Neuronal stem cell (in vitro differentiated cells): ENCODE data around the gene TM2D3.

Source experiments
- DNase-seq: peaks from one replicate; pipeline ENCODE4 v3.0.0-alpha.2; 2013; ENCODE audit warnings: low spot score
- H2AFZ ChIP-seq: one replicate; pipeline ENCODE4 v1.6.1; 2013; ENCODE audit warnings: mild to moderate bottlenecking, low read length, inconsistent platforms
- H2AK5ac ChIP-seq: 2 replicates; pipeline ENCODE4 v1.6.1; 2013; ENCODE audit warnings: low read depth, mild to moderate bottlenecking, inconsistent platforms, low read length, moderate library complexity, mixed read lengths
- H2BK120ac ChIP-seq: 2 replicates; pipeline ENCODE4 v1.6.1; 2013; ENCODE audit warnings: low read depth, mild to moderate bottlenecking, inconsistent platforms, low read length, moderate library complexity, mixed read lengths
- H2BK12ac ChIP-seq: one replicate; pipeline ENCODE4 v1.6.1; 2013; ENCODE audit warnings: low read length, inconsistent platforms
- H2BK15ac ChIP-seq: 2 replicates; pipeline ENCODE4 v1.6.1; 2013; ENCODE audit warnings: mild to moderate bottlenecking, low read length, inconsistent platforms, mixed read lengths
- H2BK5ac ChIP-seq: one replicate; pipeline ENCODE4 v1.6.1; 2013; ENCODE audit warnings: inconsistent platforms, mild to moderate bottlenecking, low read length, moderate library complexity
- H3K14ac ChIP-seq: one replicate; pipeline ENCODE4 v1.6.1; 2013; ENCODE audit warnings: low read length, inconsistent platforms
- H3K18ac ChIP-seq: 2 replicates; pipeline ENCODE4 v1.6.1; 2013; ENCODE audit warnings: low read length, inconsistent platforms
- H3K23ac ChIP-seq: 2 replicates; pipeline ENCODE4 v1.6.1; 2013; ENCODE audit warnings: low read depth, mild to moderate bottlenecking, mixed read lengths, low read length, inconsistent platforms; ENCODE audit not compliant: poor library complexity
- H3K27ac ChIP-seq: replicated peaks from 3 replicates; pipeline ENCODE4 v1.5.1; 2013; ENCODE audit warnings: low read length, inconsistent platforms
- H3K27me3 ChIP-seq, 3 experiments: 2 replicates each; pipeline ENCODE4 v1.6.1; 2013; ENCODE audit warnings: low read length in 3 of 3, mild to moderate bottlenecking in 2 of 3, inconsistent platforms in 1 of 3, low read depth in 1 of 3, mixed read lengths in 1 of 3, moderate library complexity in 1 of 3; ENCODE audit not compliant: control insufficient read depth in 3 of 3, insufficient read depth in 3 of 3
- H3K36me3 ChIP-seq, 2 donors: replicated peaks in 1 of 2; 2 replicates each; pipeline ENCODE4 v1.6.1; 2013; ENCODE audit warnings: low read length in 2 of 2; ENCODE audit not compliant: control insufficient read depth in 2 of 2, insufficient read depth in 2 of 2
- H3K4ac ChIP-seq: 2 replicates; pipeline ENCODE4 v1.6.1; 2013; ENCODE audit warnings: inconsistent platforms, mild to moderate bottlenecking, low read length, moderate library complexity
- H3K4me1 ChIP-seq, 2 donors: 1 replicate in 1 of 2; 2 replicates in 1 of 2; pipeline ENCODE4 v1.6.1; 2013; ENCODE audit warnings: low read length in 2 of 2, low read depth in 1 of 2; ENCODE audit not compliant: control insufficient read depth in 2 of 2, insufficient read depth in 1 of 2
- H3K4me2 ChIP-seq: one replicate; pipeline ENCODE4 v1.6.1; 2013; ENCODE audit warnings: mild to moderate bottlenecking, low read length, inconsistent platforms; ENCODE audit not compliant: insufficient read depth, poor library complexity, severe bottlenecking
- H3K4me3 ChIP-seq, 2 donors: 2 replicates each; pipeline ENCODE4 v1.5.1; 2013; ENCODE audit warnings: low read length in 2 of 2, mild to moderate bottlenecking in 2 of 2, inconsistent platforms in 1 of 2, moderate library complexity in 1 of 2
- H3K79me1 ChIP-seq: one replicate; pipeline ENCODE4 v1.6.1; 2013; ENCODE audit warnings: low read depth, mild to moderate bottlenecking, inconsistent platforms, low read length, moderate library complexity
- H3K9ac ChIP-seq: one replicate; pipeline ENCODE4 v1.6.1; 2013; ENCODE audit warnings: mild to moderate bottlenecking, low read depth, low read length, inconsistent platforms; ENCODE audit not compliant: poor library complexity
- H3K9me3 ChIP-seq, 2 donors: replicated peaks in 1 of 2; 2 replicates each; pipeline versions ENCODE3 to v1.6.1; 2013; ENCODE audit warnings: low read length in 2 of 2, mild to moderate bottlenecking in 2 of 2, inconsistent platforms in 1 of 2, low read depth in 1 of 2, mixed read lengths in 1 of 2, moderate library complexity in 1 of 2; ENCODE audit not compliant: control insufficient read depth in 2 of 2, insufficient read depth in 1 of 2
- H4K8ac ChIP-seq: one replicate; pipeline ENCODE4 v1.6.1; 2013; ENCODE audit warnings: low read depth, mild to moderate bottlenecking, inconsistent platforms, low read length, moderate library complexity
- H4K91ac ChIP-seq: one replicate; pipeline ENCODE4 v1.6.1; 2013; ENCODE audit warnings: low read length, low read depth, mild to moderate bottlenecking, inconsistent platforms; ENCODE audit not compliant: poor library complexity
- WGBS, 2 donors: extraction: QIAGEN DNeasy Blood & Tissue Kit; methylation state at CpG; one replicate each; pipeline ENCODE4 v1.1.7; 2013; ENCODE audit warnings: missing lambda C conversion rate in 2 of 2, mixed read lengths in 1 of 2; ENCODE audit not compliant: insufficient read length in 2 of 2, insufficient replicate concordance in 1 of 2; ENCODE audit errors: extremely low coverage in 2 of 2; 5-methylcytosine and 5-hydroxymethylcytosine counted together

TM2D3 gene

DNA sequence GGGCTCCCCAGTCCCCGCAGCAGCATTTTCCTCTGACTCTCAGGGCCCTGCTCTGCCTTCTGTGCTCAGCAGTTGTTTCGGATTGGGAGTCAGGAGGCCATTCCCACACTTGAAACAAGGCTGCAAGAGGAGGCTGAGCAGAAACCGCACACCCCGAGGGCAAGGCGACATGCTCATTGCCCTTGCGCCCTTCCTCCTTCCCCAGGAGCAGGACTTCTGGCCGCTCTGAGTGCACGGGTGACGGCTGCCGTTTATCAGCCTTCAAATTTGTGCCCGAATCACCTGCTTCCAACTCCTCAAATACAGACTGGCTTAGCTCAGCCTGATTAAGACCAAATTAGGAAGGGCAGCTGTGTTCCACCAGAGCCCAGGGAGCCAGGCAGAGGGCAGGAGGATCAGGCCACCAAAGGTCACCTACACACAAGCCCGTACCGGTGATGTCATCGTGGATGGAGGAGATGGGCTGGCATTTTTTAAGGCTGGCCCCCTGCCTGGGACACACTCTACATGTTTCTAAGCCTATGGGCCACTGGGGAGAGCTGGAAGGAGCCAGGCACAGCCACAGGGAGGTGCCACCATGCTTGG lies 38.1 kb downstream of the TM2D3 start:
- peak overlapping the region; percentile 65 for H3K18ac ChIP-seq
- H3K4me3 ChIP-seq: no peak overlapping the region
- no peak overlapping the region for H4K8ac ChIP-seq
- H2AK5ac ChIP-seq: peak overlapping the region; percentile 39
- no peak overlapping the region for H2BK5ac ChIP-seq
- H3K36me3 ChIP-seq: no peaks in the 10 kb centered on the region
- no peaks in the 10 kb centered on the region for H3K79me1 ChIP-seq
- peak overlapping the region; percentile 82 for H2BK15ac ChIP-seq
- no peak overlapping the region for H3K4ac ChIP-seq
- DNase-seq: no peak
- H2BK120ac ChIP-seq: no peak overlapping the region
- H3K27ac ChIP-seq: no peak overlapping the region
- no peaks in the 10 kb centered on the region for H3K9me3 ChIP-seq
- H3K4me2 ChIP-seq: no peak overlapping the region
- peak overlapping the region; percentile 52 for H2AFZ ChIP-seq
- H2BK12ac ChIP-seq: no peak overlapping the region
- peak overlapping the region; percentile 40 for H3K23ac ChIP-seq
- H3K4me1 ChIP-seq: peaks cover 17 to 30% of the 10 kb centered on the region in 2 donors
- H3K27me3 ChIP-seq: no peaks in the 10 kb centered on the region
- H3K9ac ChIP-seq: no peak overlapping the region
- no CpG with 5 or more reads among the region's 14 CpGs for WGBS, 2 donors
- H3K14ac ChIP-seq: no peak overlapping the region
- no peak overlapping the region for H4K91ac ChIP-seq

DNA sequence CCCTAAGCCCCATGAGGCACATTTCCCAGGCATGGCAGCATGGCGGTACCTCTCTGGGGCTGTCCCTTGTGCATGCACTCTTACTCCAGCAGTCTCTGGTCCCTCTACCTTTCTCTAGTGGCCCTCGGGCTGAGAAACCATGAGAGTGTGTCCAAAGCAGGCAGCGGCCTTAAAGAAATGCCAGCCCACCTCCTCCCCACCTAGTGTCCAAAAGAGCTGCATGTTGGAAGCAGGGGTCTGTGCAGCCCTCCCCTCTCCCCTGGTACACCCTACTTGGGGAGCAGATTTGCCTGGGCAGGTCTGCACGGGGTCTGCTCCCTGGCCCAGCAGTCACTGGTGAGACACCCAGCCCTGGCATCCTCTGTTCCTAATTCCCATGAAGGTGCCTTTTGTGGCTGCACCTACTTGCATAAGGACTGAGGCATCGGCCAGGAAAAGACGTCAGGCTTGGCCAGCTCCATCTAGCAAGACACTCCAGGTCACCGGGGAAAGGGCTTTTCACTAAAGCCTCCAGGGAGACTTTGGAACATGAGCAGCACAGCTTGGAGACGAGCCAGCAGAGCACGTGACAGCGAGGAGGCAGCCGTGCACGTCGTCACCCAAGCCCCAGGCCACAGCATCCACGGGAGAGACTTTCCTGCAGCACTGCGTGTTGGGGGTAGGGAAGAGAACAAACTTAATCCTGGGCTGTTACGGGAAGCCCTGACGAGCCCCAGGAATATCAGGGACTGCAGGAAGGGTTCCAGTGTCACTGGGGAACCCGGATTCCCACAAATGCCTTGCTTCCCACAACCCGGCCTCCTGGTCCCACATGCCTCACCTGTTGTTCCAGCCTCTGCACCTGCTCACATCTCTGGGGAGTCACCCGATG lies 38.8 kb downstream of the TM2D3 start:
- no peak for DNase-seq
- Histone ChIP-seq H3K27me3 (no peaks in the 10 kb centered on the region), H3K23ac (no peak overlapping the region), H3K79me1 (no peaks in the 10 kb centered on the region), H3K9ac (no peak overlapping the region), H3K4ac (no peak overlapping the region), H3K27ac (no peak overlapping the region), H3K14ac (peak overlapping the region; percentile 11), H2BK5ac (peak overlapping the region; percentile 69), H3K4me3 (no peak overlapping the region), H2BK12ac (no peak overlapping the region), H3K4me1 (peaks cover 17 to 28% of the 10 kb centered on the region in 2 donors), H3K4me2 (no peak overlapping the region), H2BK15ac (peak overlapping the region; percentile 82), H4K91ac (no peak overlapping the region), H2AK5ac (peak overlapping the region; percentile 70), H3K36me3 (no peaks in the 10 kb centered on the region), H2AFZ (peak overlapping the region; percentile 57), H3K9me3 (no peaks in the 10 kb centered on the region), H2BK120ac (peak overlapping the region; percentile 55), H3K18ac (peak overlapping the region; percentile 61), H4K8ac (no peak overlapping the region)
- WGBS, 2 donors: no CpG with 5 or more reads among the region's 20 CpGs

DNA sequence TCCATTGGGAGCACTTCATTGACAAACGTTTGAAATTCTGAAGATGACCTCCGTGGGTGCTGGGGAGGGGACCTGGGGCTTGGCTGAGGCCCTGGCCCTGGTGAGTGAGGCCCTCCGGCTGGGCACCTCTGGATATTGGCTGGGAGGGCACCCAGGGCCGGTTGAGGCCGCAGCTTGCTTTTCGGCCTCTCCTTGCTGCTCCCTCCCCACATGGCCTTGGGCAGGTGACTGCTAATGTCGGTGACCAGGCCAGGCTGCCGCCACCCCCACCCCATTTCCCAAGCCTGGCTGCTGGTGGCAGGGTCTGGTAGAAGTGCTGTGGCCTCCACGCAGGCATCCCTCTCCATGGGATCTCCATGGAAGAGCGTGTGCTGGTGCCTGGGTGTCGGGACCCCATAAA lies 39.5 kb downstream of the TM2D3 start:
- H2BK120ac ChIP-seq: peak overlapping the region; percentile 55
- H3K4me2 ChIP-seq: no peak overlapping the region
- no peak overlapping the region for H2AFZ ChIP-seq
- no peaks in the 10 kb centered on the region for H3K27me3 ChIP-seq
- no peaks in the 10 kb centered on the region for H3K9me3 ChIP-seq
- WGBS, 2 donors: no CpG with 5 or more reads among the region's 11 CpGs
- H3K36me3 ChIP-seq: no peaks in the 10 kb centered on the region
- H2BK15ac ChIP-seq: peak overlapping the region; percentile 44
- no peak overlapping the region for H3K14ac ChIP-seq
- H4K8ac ChIP-seq: no peak overlapping the region
- H2BK5ac ChIP-seq: peak overlapping the region; percentile 69
- H2BK12ac ChIP-seq: no peak overlapping the region
- H3K4ac ChIP-seq: no peak overlapping the region
- peak overlapping the region; percentile 35 for H3K18ac ChIP-seq
- DNase-seq: no peak
- H3K79me1 ChIP-seq: no peaks in the 10 kb centered on the region
- H2AK5ac ChIP-seq: peak overlapping the region; percentile 70
- no peak overlapping the region for H3K23ac ChIP-seq
- no peak overlapping the region for H3K27ac ChIP-seq
- no peak overlapping the region for H3K9ac ChIP-seq
- H4K91ac ChIP-seq: no peak overlapping the region
- no peak overlapping the region for H3K4me3 ChIP-seq
- H3K4me1 ChIP-seq: peaks cover 17 to 28% of the 10 kb centered on the region in 2 donors

DNA sequence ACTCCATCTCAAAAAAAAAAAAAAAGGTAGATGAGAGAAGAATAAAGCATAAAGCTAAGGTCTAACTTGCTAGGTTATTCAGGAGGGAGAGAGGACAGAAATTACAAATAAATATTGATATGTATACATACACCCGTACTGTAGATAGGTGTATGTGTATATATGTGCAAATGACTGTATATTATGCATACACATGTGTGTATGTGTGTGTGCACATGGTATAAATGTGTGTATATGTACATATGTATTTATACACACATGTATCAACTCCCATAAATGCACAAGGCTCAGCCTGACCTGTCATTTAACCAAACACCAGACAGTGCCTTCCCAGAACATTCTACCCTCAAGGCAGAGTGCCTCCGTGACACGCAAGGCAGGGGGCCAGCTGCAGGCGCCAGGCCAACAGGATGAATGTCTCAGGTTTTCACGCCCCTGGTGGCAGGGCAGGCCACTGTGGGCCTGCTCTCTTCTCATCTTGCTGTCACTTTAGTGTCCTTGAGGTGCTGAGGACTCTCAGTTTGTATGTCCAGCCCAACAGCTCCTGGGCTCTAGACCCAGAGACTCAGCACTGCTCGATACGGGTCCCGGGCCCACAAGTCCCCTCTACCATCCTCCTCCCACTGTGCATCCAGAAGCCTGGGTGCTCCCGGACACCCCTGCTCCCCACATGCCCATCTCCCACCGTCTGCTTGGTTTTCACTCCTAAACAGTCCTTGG lies 40.4 kb downstream of the TM2D3 start:
- Histone ChIP-seq H3K4me2 (no peak overlapping the region), H3K27me3 (no peaks in the 10 kb centered on the region), H3K23ac (peak overlapping the region; percentile 34), H3K14ac (no peak overlapping the region), H4K8ac (no peak overlapping the region), H2BK15ac (peak overlapping the region; percentile 5), H3K18ac (no peak overlapping the region), H3K36me3 (no peaks in the 10 kb centered on the region), H3K79me1 (no peaks in the 10 kb centered on the region), H4K91ac (no peak overlapping the region), H3K27ac (no peak overlapping the region), H2AFZ (no peak overlapping the region), H3K4me1 (peaks cover 17 to 28% of the 10 kb centered on the region in 2 donors), H3K4ac (no peak overlapping the region), H3K9ac (no peak overlapping the region), H3K9me3 (no peaks in the 10 kb centered on the region), H2BK120ac (no peak overlapping the region), H2AK5ac (no peak overlapping the region), H2BK5ac (peak overlapping the region; percentile 56), H2BK12ac (no peak overlapping the region), H3K4me3 (no peak overlapping the region)
- WGBS, 2 donors: no CpG with 5 or more reads among the region's 10 CpGs
- DNase-seq: no peak
